NCI-H1105 treated with DMSO at 0.1 percent for 48 hours (cell line): Measurements from ENCODE around the gene UFD1.

Experiments
- DNase-seq: peaks from one replicate; lab custom pipeline; 2025; lab: John Stamatoyannopoulos, UW

UFD1 gene

DNA sequence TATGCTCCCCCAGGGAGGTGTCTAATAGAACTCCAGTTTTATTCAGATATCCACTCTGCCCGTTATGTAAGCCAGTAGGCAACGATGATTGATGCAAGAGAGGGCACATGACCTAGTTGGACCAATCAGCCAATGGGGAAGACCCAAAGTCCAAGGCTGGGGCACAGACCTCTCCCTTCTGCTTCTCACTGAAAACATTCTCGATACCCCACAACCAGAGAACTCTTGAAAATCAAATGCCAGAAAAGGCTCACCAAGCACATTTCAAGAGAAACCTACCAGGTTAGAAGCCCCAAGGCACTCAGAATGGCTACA is 54.9 kb downstream of the UFD1 start:
- no peak for DNase-seq

DNA sequence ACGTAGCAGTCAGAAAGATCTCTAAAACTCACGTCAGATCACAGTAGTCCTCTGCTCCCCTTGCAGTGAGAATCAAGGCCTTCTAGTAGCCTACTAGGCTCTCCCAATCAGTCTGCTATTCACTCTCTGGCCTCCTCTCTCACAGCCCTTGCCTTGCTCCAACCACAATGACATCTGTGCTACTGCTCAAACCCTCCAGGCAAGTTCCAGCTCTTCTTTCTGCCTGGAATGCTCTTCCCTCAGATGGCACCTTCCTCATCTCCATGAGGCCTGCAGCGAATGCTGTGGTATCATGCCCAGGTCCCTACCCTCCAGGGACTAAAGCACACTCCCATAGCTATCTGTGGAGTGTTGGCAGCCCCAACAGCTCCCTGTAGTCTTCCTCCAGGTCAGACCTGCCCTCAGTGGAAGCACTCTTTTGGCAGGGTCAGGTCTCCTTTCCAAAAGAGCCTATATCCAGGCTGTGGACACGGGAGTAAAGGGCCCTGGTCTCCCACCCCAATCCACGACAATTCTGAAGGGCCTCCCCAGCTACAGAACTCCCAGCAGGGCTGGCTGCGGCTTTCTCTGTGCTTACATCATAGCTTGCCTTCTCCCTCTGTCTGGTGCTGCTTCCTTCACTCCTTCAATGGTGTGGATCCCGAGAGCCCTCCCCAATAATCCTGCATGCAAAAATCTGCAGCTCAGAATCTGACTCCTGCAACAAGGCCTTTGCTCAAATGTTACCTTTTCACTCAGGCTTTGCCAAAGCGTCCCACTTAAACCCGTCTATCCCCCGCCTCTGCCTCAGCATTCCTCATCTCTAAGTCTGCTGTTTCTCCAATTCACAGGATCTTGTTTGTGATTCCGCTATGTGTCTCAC is 56.3 kb downstream of the UFD1 start:
- DNase-seq: no peak

DNA sequence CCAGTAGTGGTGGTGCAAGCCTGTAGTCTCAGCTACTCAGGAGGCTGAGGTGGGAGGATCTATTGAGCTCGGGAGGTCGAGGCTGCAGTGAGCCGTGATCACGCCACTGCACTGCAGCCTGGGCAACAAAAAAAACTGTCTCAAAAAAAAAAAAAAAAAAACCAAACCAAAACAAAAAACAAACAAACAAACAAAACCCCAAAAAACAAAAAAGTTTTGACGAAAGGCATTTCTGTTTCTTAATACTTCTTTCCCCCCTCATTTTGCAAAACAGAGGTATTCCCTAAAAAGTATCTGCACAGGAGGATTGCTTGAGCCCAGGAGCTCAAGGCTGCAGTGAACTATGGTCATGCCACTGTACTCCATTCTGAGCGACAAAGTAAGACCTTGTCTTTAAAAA is 58.7 kb downstream of the UFD1 start:
- no peak for DNase-seq

DNA sequence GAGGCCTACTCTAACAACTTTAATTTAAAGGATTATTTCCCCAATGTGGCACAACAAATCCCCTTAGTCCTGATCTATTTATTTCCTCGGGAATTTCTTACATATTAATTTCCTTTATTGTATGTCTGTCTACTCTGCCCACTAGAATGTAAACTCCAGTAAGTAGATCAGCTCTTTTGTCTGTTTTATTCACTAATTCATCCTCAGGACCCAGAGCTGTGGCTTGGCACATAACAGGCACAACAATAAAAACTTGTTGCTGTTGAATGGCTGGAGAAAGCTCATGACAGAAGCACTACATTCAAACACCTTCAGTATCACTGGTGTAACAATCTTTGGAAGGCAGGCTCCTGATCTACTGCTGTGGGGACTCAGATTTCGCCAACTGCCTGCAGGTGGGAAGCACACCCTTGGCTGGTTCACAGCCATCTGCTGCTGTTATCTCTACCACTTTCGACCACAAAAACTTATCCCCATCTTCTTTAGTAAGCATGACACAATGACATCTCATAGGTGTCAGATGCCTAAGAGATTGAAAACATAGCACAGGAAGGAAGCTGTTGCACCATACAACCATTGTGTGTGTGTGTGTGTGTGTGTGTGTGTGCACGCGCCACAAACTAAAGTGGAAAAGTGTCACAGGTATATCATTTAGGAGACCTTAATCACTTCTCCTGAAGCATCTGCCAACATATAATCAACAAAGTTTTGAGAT is 59.4 kb downstream of the UFD1 start:
- no peak for DNase-seq

DNA sequence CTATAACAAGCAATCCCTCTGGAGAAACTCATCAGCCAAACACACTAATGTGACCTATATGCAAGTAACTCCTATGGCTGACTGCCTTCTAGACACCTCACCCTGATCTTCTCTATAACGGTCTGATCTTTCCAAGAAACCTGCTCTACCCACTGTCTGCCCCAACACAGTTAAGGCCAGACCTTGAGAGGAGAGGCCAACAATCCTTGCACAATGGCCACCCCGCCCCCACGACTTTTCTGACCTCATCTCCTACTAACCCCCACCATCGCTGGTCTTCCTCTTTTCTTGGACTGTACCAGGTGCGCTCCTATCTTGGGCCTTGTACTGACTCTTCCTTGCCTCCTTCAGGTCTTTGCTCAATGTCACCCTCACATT is 59.9 kb downstream of the UFD1 start:
- no peak for DNase-seq

DNA sequence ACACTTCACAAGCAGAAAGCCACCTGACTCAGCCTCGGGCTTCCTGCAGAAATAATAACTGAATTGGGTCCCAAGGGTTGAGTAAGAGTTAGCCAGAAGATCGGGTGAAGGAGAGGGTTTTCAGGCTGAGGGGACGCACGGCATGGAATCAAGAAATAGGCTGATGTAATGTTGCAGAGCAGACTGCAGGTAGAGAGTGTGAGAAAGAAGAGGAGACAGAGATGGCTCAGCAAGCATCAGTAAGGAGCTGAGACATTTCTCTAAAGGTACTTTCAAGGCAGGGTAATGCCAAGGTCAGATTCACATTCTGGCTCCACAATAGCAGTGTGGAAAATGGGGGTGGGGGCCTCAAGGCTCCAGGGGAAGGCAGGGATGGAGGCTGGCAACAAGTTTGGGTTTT is 66.1 kb downstream of the UFD1 start:
- DNase-seq: no peak

DNA sequence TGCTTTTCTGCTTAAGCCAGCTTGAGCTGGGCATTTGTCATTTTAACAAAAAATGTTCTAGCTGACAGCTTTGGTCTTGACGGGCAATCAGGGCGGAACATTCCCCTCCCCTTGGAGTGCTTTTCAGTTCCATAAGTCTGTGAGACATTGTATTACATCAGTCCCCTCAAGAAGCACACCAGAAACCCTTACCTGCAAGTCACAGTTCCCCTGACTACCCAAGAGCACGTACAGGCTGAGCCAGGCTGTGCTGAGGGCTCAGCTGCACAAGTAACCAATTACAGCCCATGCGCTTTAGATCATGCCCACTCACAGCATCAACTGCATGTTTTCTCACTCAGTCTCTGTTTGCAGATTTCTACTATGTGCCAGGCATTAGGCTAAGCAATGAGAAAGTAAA is 66.5 kb downstream of the UFD1 start:
- no peak for DNase-seq

DNA sequence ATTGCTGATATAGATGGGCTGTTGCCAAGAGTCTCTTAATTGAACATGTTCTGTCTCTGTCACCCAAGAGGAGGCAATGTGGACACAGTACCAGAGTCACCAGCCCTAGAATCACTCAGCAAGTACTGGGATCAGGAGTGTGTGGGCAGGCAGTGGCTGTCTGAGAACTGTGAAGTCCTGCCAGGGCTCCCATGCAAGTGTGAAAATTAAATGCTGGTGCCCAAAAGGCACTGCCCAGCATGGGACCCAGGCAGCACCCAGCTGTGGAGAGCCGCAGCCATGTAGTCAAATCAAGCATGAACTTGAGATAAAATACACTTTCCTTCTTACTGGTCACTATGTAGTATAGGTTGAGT is 67.3 kb downstream of the UFD1 start:
- no peak for DNase-seq

DNA sequence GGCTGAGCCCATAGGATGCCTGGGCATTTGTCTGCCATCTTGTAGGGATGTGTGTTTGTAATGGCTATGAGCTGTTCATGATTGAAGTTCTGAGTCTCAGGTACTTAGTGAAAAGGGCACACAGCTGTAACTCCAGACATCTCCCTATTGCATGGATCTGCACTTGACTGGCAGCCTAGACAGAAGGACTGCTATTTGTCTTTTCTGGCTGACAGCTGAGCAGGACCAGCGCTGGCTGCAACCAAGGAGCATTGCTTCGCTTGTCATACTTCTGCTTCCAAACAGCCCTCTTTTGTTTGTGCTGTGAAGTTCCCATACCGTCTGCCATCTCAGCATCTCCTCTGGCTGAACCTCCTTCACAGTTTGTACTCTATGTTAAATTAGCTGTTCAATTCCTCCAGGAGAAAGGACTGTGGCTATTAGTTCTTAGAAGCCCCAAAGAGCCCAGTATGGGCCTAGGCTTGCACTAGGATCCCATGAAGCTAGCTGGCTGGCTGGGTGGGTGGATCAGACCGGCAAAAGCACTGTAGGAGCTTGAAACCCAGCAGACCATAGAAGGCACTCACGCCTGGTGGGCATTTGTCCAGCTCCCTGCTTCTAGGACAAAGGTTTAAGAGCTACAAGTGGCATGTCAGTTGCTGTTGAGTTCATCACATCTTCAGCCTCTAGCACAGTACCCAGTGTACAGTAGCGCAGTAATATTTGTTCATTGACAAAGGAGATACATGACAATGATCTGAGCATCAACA is 67.9 kb downstream of the UFD1 start:
- DNase-seq: no peak

DNA sequence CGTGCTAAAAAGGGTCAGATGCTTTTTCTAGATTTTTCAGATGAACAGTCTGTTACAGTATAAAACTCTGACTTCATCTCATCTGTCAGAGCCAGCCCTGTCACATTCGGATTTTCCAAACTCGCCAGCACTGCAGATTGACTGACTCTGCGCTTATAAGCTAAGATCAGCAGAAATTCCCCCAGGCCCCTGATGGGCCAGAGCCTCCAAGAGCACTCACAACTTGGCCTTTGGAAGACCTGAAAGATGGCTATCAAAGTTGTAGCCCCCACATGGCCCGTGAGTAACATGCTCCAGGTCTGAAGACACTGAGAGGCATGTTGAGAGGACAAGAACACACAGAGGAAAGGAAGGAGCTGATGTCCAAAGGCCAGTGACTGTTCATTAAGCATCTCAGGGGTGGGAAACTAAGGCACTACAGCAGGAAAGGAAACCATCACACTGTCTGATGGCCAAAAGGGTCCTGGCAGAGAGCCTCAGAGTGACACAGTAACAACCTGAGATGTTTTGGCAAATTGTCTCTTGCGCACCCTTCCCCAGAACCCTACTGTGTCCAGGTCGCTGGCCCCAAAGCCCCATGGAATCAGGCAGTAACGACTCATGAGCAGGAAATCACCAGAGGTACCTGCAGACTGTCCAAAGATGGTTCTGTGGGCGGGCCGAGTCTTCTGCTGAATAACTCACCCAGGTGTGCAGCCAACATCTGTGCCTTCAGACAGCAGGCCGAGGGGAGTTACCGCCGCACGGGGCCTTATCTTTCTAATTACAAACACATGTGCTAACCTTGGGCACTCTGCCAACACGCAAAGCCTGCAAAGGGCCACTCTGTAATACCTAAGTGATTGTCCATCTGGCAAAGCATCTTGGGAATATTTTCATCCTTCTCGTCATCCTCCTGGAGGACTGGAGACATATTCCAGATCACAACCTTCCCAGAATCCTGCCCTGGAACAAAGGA is 71.1 kb downstream of the UFD1 start:
- DNase-seq: peak; percentile 1

DNA sequence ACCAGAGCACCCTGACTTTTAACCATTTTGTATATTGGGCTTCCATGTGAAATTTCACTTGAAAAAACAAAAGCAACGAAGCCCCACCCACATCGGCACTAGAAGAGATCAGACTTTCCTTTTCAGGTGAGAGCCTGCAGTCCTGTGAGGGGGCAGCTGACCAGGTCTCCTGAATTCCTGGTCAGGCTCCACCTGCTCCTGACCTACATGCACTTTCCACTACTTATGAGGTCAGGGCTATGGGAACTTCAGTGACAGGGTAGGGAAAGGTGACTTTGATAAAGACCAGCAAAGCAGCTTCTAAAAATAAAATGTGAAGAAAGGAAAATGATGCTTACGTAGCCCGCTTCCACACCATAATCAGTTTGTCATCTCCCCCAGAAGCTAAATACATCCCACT is 72.1 kb downstream of the UFD1 start:
- DNase-seq: no peak

DNA sequence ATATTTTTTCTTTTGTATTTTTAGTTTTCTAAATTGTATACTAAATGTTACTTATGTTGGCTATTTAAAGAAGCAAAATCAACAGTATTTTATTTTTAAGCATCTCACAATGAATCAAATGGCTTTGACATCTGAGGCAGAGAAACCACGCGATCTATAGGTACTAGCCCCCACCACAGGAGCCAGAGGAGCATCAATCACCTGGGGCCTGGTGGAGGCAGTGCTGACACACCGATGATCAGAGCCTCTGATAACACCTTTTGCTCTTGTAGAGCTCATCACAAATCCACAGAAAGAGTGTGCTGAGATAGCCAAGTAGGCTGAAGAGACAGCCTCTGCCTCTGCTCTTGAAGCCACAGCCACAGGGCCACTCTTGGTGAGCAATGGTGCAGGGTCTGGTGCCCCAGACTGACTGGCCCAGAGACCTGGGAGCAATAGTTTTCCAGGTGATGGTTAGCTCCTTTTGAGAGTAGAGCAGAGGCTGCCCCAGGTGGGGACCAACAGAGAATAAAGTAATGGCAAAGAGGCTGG is 72.6 kb downstream of the UFD1 start:
- DNase-seq: no peak

DNA sequence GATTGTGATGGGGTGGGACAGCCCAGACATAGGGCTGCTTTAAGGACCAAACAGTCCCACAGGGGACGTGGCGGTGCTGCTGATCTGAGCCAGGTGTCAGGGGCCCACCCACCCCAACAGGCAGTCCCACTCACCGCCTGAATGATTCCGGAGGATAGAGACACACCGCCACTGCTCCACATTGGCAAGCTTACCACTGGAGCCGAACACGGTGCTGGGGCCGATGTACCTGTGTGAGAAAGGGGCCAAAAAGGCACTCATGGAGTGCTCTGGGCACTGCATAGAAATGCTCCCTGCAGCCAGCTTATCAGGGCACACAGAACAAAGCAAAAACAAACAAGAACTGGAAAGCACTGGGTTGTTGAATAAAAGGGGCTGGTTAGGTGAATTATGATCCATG is 73.3 kb downstream of the UFD1 start:
- DNase-seq: no peak

DNA sequence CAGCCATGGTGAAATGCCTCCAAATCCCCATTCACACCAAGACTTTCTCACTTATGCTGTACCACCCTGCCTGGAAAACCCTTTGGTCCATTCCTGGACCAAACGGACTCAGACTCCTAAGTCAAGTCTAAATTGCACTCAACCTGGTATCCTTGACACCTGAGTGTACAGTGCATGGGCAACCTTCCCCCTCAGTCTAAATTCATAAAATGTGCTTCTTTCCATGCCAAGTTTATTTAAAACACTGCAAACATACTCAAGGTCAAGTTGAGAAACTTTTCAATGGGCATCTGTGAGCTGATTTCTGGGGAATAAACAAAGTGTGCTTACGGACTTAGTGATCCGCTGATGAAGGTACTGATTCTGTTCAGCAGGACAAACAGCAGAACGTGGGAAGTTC is 73.9 kb downstream of the UFD1 start:
- DNase-seq: no peak

DNA sequence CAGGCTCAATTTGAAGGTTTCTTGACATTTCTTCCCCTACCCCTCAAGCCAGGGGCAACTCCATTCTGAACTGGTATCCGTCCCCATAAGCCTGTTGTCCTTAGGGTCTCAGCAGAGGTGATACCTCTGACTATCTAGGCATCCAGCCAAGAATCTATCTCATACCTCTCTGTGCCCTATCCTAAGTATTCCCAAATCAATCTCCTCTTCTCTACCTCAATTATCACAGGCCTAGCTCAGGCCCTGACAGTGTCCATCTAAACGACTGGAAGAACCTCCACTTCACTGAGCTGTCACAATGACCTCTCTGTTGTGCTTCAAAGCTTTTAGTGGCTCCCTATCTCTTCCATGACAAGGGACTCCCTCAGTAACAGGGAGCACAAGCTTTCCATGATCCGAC is 74.3 kb downstream of the UFD1 start:
- no peak for DNase-seq

DNA sequence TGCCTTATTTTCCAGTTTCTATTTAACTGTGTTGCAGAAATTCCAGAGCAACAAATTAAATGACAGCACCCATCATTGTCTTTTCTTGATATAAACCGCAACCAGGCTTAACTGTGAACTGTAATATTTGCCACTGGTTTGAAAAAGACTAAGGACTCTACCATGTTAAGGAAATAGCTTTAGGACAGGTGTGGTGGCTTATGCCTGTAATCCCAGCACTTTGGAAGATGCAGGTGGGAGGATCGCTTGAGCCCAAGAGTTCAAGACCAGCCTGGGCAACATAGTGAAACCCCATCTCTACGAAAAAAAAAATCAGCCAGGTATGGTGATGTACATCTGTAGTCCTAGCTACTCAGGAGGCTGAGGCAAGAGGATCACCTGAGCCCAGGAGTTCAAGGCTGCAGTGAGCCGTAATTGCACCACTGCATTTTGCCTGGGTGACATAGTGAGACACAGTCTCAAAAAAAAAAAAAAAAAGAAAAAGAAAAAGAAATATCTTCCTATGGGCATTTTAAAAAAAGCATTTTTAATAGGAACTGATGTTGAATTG is 76.3 kb downstream of the UFD1 start:
- no peak for DNase-seq

DNA sequence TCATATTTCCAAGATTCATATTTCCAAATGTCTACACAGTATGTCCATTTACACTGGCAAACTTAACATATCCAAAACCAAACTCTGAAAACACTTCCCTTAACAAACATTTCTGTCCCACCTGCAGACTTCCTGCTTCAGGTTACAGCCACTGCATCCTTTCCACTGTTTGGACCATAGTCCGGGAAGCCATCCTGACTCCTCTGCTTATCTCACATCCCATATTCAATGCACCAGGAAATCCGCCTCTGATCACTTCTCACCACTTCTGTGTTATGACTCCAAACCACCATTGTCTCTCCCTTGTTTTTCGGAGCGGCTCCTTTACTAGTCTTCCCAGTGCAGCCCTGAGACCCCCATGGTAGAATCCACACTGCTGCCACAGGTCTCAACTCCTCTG is 77.5 kb downstream of the UFD1 start:
- no peak for DNase-seq

DNA sequence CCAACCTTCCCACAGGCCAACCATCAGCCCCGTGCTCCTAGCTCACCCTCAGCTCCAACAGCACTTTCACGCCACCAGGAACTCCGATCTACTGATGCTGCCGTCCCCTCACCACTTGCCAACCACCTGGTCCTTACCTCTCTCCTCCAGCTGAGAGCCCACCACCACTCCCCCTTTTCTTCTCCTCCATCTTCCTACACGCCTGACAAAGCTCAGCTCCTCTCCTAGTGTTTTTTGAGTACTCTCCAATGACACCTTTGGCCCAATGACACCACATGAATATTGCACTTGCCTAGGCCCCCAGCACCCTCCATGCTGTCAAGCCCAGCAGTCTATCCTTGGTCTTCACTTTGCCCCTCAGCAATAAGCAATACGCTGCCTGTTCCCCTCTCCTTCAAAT is 78.1 kb downstream of the UFD1 start:
- no peak for DNase-seq
